Loucy (cell line): ENCODE measurements around the gene PTMA.

Experiments used
- CTCF ChIP-seq: fragments of 200-600 bp; sonication (generic); conservative IDR thresholded peaks from 2 replicates; pipeline ENCODE4 v1.5.1; 2014; ENCODE audit warnings: mild to moderate bottlenecking, antibody characterized with exemption, low read length
- EZH2phosphoT487 ChIP-seq: fragments of 200-600 bp; IDR thresholded peaks from 2 replicates; pipeline ENCODE4 v1.6.1; 2018; ENCODE audit warnings: antibody characterized with exemption, mild to moderate bottlenecking, moderate library complexity, borderline replicate concordance

GRCh38 chr2:231716666-231717280 lies 8.4 kb downstream of the PTMA start:
- TF ChIP-seq CTCF (no peak), EZH2phosphoT487 (no peak)
